ENCODE results near the gene RSPRY1.

Gene RSPRY1

DNA sequence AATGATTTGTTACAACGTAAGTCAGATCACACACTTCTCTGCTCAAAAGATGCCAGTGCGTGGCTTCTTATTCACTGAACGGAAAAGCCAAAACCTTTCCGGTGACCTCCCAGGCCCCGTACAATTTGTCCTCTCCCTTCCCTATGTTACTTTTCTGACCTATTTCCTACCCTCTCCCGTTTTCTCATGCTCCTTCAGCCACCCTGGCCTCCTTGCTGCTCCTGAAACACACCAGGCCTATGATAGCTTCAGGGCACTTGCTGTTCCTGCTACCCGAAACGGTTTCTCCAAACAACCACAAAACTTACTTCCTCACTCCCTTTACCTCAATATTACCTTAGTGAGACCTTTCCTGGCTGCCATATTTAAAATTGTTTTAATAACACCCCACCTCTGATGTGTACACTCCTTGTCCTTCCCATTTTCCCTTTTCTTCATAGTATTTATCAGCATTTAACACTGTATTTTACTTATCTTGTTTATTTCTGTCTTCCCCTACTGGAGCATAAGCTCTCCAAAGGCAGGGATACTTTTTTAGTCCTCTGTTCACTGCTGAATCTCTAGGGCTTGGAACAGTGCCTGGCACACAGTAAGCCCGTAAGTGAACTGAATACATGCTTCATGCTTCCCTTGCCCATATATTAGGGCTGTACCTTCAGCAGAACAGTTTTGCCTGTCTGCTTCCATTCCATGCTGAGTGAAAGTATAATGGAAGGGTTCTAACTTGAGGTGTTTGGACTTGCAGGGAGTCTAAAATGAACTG is 48.0 kb downstream of the RSPRY1 start:
- TF ChIP-seq, protein P1, sequence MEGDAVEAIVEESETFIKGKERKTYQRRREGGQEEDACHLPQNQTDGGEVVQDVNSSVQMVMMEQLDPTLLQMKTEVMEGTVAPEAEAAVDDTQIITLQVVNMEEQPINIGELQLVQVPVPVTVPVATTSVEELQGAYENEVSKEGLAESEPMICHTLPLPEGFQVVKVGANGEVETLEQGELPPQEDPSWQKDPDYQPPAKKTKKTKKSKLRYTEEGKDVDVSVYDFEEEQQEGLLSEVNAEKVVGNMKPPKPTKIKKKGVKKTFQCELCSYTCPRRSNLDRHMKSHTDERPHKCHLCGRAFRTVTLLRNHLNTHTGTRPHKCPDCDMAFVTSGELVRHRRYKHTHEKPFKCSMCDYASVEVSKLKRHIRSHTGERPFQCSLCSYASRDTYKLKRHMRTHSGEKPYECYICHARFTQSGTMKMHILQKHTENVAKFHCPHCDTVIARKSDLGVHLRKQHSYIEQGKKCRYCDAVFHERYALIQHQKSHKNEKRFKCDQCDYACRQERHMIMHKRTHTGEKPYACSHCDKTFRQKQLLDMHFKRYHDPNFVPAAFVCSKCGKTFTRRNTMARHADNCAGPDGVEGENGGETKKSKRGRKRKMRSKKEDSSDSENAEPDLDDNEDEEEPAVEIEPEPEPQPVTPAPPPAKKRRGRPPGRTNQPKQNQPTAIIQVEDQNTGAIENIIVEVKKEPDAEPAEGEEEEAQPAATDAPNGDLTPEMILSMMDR (IDR thresholded peaks at IDR 0.05; ENCODE audit: insufficient read depth, low read depth, low read length, missing control alignments): no peak
- H3K4me3 ChIP-seq (ENCODE audit: low read depth, low read length): no peak overlapping the region
- DNase-seq (ENCODE audit: low read depth): no peak

DNA sequence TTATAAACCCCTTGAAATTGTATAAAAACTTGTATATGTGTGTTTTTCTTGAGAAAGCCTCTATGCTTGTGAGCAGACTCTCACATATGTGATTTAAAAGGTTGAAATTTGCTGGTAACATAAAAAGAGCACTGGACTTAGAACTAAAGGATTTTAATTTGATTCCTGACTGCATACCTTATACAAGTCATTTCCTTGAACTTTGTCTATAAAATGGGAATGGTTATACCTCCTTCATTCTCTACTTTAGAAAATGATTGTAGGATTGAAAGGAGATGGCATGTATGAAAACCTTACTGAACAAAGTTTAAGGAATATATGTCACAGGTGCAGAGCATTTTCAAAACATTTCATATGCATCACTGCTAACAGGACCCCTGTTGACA is 48.6 kb downstream of the RSPRY1 start:
- H3K4me3 ChIP-seq (ENCODE audit: low read depth, low read length): no peak overlapping the region
- TF ChIP-seq, protein P1 (IDR thresholded peaks at IDR 0.05; ENCODE audit: insufficient read depth, low read depth, low read length, missing control alignments): no peak
- DNase-seq (ENCODE audit: low read depth): no peak

DNA sequence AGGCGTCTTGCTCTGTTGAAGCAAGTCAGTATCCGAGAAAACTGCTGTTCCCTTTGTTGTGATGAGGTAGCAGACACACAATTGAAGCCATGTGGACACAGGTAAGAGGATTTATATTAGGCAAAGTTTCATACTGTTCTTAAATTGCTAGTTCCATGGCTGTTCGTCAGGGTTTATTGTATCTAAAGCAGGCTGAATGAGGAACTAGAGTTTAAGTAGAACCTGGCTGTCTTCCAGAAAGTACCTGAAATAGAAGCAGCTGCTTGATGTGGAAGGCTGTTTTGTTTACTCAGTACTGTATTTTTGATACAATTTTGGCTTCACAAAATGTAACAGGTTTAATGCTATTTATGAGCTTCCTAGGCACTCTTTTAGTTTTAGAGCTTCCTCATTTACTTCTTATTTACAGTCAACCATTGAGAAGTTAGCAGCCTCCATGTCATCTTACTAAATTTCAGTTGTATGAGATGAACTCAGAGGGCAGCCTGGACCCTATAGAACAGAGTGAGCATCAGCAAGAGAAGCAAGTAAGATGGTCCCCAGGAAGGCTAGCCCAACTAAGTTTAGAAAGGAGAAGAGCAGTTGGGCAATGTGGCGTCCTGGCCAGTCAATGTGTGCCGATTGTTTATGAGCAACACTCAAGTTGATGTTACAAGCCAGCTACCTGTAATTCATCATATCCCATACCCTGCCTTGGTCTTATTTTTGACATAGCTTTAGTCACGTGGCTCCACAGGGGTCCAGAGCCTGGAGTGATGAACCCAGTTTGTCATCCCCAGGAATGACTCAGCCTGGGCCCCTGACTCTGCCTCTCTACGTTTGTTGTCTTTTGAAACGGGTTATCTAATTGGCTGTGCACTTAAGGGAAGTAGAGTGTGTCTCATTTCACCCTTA is 49.2 kb downstream of the RSPRY1 start:
- peak; percentile 44 for DNase-seq (ENCODE audit: low read depth)
- TF ChIP-seq, protein P1 (IDR thresholded peaks at IDR 0.05; ENCODE audit: insufficient read depth, low read depth, low read length, missing control alignments): no peak
- no peak overlapping the region for H3K4me3 ChIP-seq (ENCODE audit: low read depth, low read length)

DNA sequence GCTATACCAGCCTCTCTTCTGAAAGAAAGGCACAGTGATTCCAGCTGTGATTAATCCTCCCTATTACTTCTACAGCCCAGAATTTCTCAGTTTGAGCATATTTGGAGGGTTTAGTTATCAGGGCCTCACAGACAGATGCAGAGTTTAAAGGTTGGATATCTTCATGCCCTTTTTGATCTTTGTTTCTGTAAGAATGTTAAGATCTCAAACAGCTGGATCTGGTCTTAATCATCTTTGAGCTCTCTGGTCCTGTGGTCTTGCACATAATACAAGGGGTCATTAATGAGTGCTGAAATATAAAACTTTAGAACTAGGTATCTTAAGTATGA is 49.9 kb downstream of the RSPRY1 start:
- TF ChIP-seq, protein P1 (IDR thresholded peaks at IDR 0.05; ENCODE audit: insufficient read depth, low read depth, low read length, missing control alignments): no peak
- H3K4me3 ChIP-seq (ENCODE audit: low read depth, low read length): no peak overlapping the region
- DNase-seq (ENCODE audit: low read depth): no peak

DNA sequence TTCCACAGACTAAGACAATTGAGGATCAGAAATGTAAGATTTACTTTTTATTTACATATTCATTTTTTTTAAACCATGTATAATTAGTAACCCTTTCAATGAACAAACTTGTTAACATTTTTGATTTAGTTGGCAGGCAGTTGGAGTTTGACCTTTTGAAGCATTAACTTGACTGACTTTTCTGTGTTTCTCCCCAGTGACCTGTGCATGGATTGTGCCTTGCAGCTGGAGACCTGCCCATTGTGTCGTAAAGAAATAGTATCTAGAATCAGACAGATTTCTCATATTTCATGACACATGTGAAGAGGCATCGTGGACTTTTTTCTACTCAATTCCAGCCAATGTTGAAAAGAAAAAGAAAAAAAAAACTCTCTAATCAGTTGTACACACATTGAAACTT is 52.6 kb downstream of the RSPRY1 start:
- TF ChIP-seq, protein P1 (IDR thresholded peaks at IDR 0.05; ENCODE audit: insufficient read depth, low read depth, low read length, missing control alignments): no peak

DNA sequence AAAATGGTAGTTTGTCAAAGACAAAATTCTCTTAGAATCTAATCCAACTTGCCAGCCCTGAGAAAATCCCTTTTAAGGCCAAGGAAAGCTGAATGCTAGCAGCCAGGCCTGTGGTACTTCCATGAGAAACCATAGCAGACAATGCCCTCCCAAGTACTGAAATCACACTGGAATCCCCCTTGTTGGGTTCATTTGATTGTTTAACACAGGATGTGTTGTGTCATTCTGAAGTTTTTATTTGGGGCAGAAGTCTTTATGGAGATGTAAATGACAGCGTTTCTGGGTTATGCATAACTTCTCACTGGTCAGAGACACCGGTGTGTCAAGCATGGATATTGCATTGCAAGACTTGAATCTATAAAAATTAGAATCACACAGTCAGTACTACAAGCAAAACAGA is 53.0 kb downstream of the RSPRY1 start:
- DNase-seq (ENCODE audit: low read depth): peak; percentile 46
- no peak overlapping the region for H3K4me3 ChIP-seq (ENCODE audit: low read depth, low read length)
- TF ChIP-seq, protein P1 (IDR thresholded peaks at IDR 0.05; ENCODE audit: insufficient read depth, low read depth, low read length, missing control alignments): no peak

More for the DNA sequence above, 52.6 kb downstream of the RSPRY1 start:
- no peak for DNase-seq (ENCODE audit: low read depth)
- H3K4me3 ChIP-seq (ENCODE audit: low read depth, low read length): no peak overlapping the region

All from GM12865 (cell line).